ENCODE results near the gene CDX2. TPM values are rescaled to one million over a fixed set of nuclear protein-coding genes. Genes with fewer than 3 reads are reported as not detected.

CDX2 gene
- total and polyA plus RNA-seq, 2 experiments from 2014 or later: 34.6 to 60.6 TPM

GRCh38 chr13:27922883-27923612 is 46.1 kb downstream of the CDX2 start:
- TF ChIP-seq EZH2 (IDR thresholded peaks at IDR 0.05; ENCODE audit: borderline replicate concordance): peak; percentile 15
- TF ChIP-seq CTCF (IDR thresholded peaks at IDR 0.05; ENCODE audit: poor library complexity): no peak
- peak; percentile 20 for TF ChIP-seq EZH2phosphoT487 (IDR thresholded peaks at IDR 0.05; ENCODE audit: low read depth, severe bottlenecking, unreplicated experiment)
- Histone ChIP-seq H3K4me1 (ENCODE audit: insufficient read depth) (peaks cover 19% of the 10 kb centered on the region), H3K79me2 (no peaks in the 10 kb centered on the region), H3K4me3 (no peak overlapping the region), H3K27me3 (peaks cover 100% of the 10 kb centered on the region), H3K4me2 (no peak overlapping the region), H2AFZ (no peak overlapping the region), H4K20me1 (ENCODE audit: insufficient read depth, poor library complexity, severe bottlenecking) (no peaks in the 10 kb centered on the region), H3K36me3 (replicated peaks; ENCODE audit: insufficient read depth, low read depth) (no peaks in the 10 kb centered on the region), H3K9me3 (ENCODE audit: low read depth) (no peaks in the 10 kb centered on the region), H3K27ac (no peak overlapping the region), H3K9me2 (replicated peaks; ENCODE audit: insufficient read depth) (no peaks in the 10 kb centered on the region)
- DNase-seq (ENCODE audit: low spot score): no peak
- 24% methylated on average over 24 of the region's 24 CpGs for WGBS (ENCODE audit: low lambda C conversion rate, missing lambda C conversion rate)

- H3K9me2 ChIP-seq (replicated peaks; ENCODE audit: insufficient read depth): no peaks in the 10 kb centered on the region
- H3K4me2 ChIP-seq: peak overlapping the region; percentile 93
- no peaks in the 10 kb centered on the region for H3K36me3 ChIP-seq (replicated peaks; ENCODE audit: insufficient read depth, low read depth)
- no peaks in the 10 kb centered on the region for H3K79me2 ChIP-seq
- 16% methylated on average over 39 of the region's 39 CpGs for WGBS (ENCODE audit: low lambda C conversion rate, missing lambda C conversion rate)
- H3K4me3 ChIP-seq: no peak overlapping the region
- no peaks in the 10 kb centered on the region for H3K9me3 ChIP-seq (ENCODE audit: low read depth)
- peaks cover 19% of the 10 kb centered on the region for H3K4me1 ChIP-seq (ENCODE audit: insufficient read depth)
- no peak overlapping the region for H2AFZ ChIP-seq
- H3K27me3 ChIP-seq: peaks cover 100% of the 10 kb centered on the region
- H3K27ac ChIP-seq: no peak overlapping the region
- no peaks in the 10 kb centered on the region for H4K20me1 ChIP-seq (ENCODE audit: insufficient read depth, poor library complexity, severe bottlenecking)
- DNase-seq (ENCODE audit: low spot score): no peak
- TF ChIP-seq CTCF (IDR thresholded peaks at IDR 0.05; ENCODE audit: poor library complexity): no peak
- peak; percentile 66 for TF ChIP-seq EZH2 (IDR thresholded peaks at IDR 0.05; ENCODE audit: borderline replicate concordance)
- TF ChIP-seq EZH2phosphoT487 (IDR thresholded peaks at IDR 0.05; ENCODE audit: low read depth, severe bottlenecking, unreplicated experiment): peak; percentile 66
These were observed 46.9 kb downstream of the CDX2 start for GRCh38 chr13:27921961-27922882.

- peaks cover 19% of the 10 kb centered on the region for H3K4me1 ChIP-seq (ENCODE audit: insufficient read depth)
- no peaks in the 10 kb centered on the region for H3K9me3 ChIP-seq (ENCODE audit: low read depth)
- no peaks in the 10 kb centered on the region for H4K20me1 ChIP-seq (ENCODE audit: insufficient read depth, poor library complexity, severe bottlenecking)
- DNase-seq (ENCODE audit: low spot score): no peak
- H3K9me2 ChIP-seq (replicated peaks; ENCODE audit: insufficient read depth): no peaks in the 10 kb centered on the region
- H2AFZ ChIP-seq: peak overlapping the region; percentile 69
- peak overlapping the region; percentile 62 for H3K4me3 ChIP-seq
- H3K36me3 ChIP-seq (replicated peaks; ENCODE audit: insufficient read depth, low read depth): no peaks in the 10 kb centered on the region
- H3K27ac ChIP-seq: no peak overlapping the region
- peak; percentile 1 for TF ChIP-seq EZH2phosphoT487 (IDR thresholded peaks at IDR 0.05; ENCODE audit: low read depth, severe bottlenecking, unreplicated experiment)
- TF ChIP-seq CTCF (IDR thresholded peaks at IDR 0.05; ENCODE audit: poor library complexity): no peak
- peaks cover 100% of the 10 kb centered on the region for H3K27me3 ChIP-seq
- no peaks in the 10 kb centered on the region for H3K79me2 ChIP-seq
- 8% methylated on average over 36 of the region's 41 CpGs for WGBS (ENCODE audit: low lambda C conversion rate, missing lambda C conversion rate)
- H3K4me2 ChIP-seq: peak overlapping the region; percentile 93
These were observed 47.6 kb downstream of the CDX2 start for GRCh38 chr13:27921421-27921960.
